Right lobe of liver (tissue), 4 donors: ENCODE data around the gene VPS35.

Source experiments
- CTCF ChIP-seq, 4 donors: fragments of 200-600 bp in 3 of 4; fragments of 450-650 bp in 1 of 4; IDR thresholded peaks; one replicate each; pipeline versions ENCODE4 v1.5.1 to v1.8.0; 2016 to 2022; ENCODE audit warnings: antibody characterized with exemption in 4 of 4, mild to moderate bottlenecking in 2 of 4
- POLR2A ChIP-seq: fragments of 450-650 bp; IDR thresholded peaks from one replicate; pipeline ENCODE4 v1.6.1; 2017; ENCODE audit warnings: antibody characterized with exemption, mild to moderate bottlenecking
- donor health status: DM: no; HTN: no; CAD: no.
- donor health status: DM: no; HTN: no; CAD: no.
- donor health status: DM: no; HTN: yes; CAD: no.

DNA sequence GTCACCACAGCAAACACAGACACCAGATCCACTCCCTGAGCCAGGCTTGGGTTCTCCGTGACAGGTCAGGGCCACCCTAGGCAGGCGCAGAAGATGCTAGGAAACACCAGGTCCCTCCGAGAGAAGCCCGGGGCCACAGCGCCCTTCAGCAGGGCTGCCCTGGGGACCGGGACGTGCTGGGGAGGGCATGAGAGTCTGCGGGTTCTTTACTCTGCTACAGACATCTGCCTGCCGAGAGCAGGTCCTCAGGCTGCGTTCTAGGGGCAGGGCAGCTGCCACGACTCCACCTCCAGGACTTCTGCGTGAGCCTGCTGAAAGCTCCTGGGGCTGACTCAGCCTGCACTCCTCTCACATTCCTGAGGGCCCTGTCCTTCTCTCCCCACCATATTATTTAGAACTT is 47.7 kb upstream of the VPS35 start:
- TF ChIP-seq POLR2A (no peak), CTCF (IDR thresholded peaks at IDR 0.05) (no peak)
